SK-N-MC (cell line): Measurements from ENCODE around the gene PSPC1.

Experiments
- DNase-seq: peaks from one replicate; pipeline ENCODE4 v3.0.0-alpha.2; 2011; ENCODE audit warnings: low read depth, low spot score
- H3K27ac ChIP-seq: fragments of 200-600 bp; sonication (generic); 2 replicates; pipeline ENCODE4 v1.5.1; 2016; ENCODE audit warnings: mixed run types
- H3K36me3 ChIP-seq: fragments of 200-600 bp; sonication (generic); 2 replicates; pipeline ENCODE4 v1.6.1; 2017; ENCODE audit warnings: antibody characterized with exemption, low read length, mixed read lengths; ENCODE audit not compliant: insufficient read depth
- H3K4me3 ChIP-seq: fragments of 200-600 bp; sonication (generic); 2 replicates; pipeline ENCODE4 v1.5.1; 2016
- H3K9ac ChIP-seq: fragments of 200-600 bp; sonication (generic); 2 replicates; pipeline ENCODE4 v1.8.0; 2017; ENCODE audit warnings: mixed run types, mixed read lengths; ENCODE audit not compliant: insufficient read length
- H3K9me3 ChIP-seq: fragments of 200-600 bp; sonication (generic); 2 replicates; pipeline ENCODE4 v1.6.1; 2017; ENCODE audit warnings: low read depth, mild to moderate bottlenecking, antibody characterized with exemption, low read length, moderate library complexity, mixed read lengths
- EZH2 ChIP-seq: fragments of 200-600 bp; sonication (generic); IDR thresholded peaks from one replicate; pipeline ENCODE4 v1.6.1; 2017; ENCODE audit warnings: antibody characterized with exemption
- FOXP2 ChIP-seq: optimal IDR thresholded peaks from 2 replicates; pipeline ENCODE3; 2011; ENCODE audit warnings: mild to moderate bottlenecking, moderate library complexity; ENCODE audit not compliant: insufficient read depth; ENCODE audit errors: extremely low read length, control extremely low read depth
- POLR2AphosphoS5 ChIP-seq: IDR thresholded peaks from 2 replicates; pipeline ENCODE4 v1.6.1; 2012; ENCODE audit warnings: mild to moderate bottlenecking, low read depth, low read length, borderline replicate concordance

The PSPC1 gene

GRCh38 chr13:19661126-19661525, 121.6 kb downstream of the PSPC1 start:
- no peak overlapping the region for H3K9ac ChIP-seq
- peak overlapping the region; percentile 74 for H3K27ac ChIP-seq
- DNase-seq, result peak; percentile 37
- peaks cover 31% of the 10 kb centered on the region for H3K36me3 ChIP-seq
- no peaks in the 10 kb centered on the region for H3K9me3 ChIP-seq
- H3K4me3 ChIP-seq, result peak overlapping the region; percentile 33
- TF ChIP-seq EZH2 (no peak), FOXP2 (no peak), POLR2AphosphoS5 (peak; percentile 41; the same call in 1 of the 2 replicates)

GRCh38 chr13:19658831-19659230, 123.9 kb downstream of the PSPC1 start:
- H3K36me3 ChIP-seq, result peaks cover 21% of the 10 kb centered on the region
- no peak overlapping the region for H3K27ac ChIP-seq

GRCh38 chr13:19657872-19658591, 124.7 kb downstream of the PSPC1 start:
- no peak for DNase-seq
- H3K9ac ChIP-seq, result no peak overlapping the region
- no peak overlapping the region for H3K27ac ChIP-seq
- no peak for TF ChIP-seq EZH2
- TF ChIP-seq FOXP2, result no peak
- no peak for TF ChIP-seq POLR2AphosphoS5
- no peak overlapping the region for H3K4me3 ChIP-seq
- H3K36me3 ChIP-seq, result peaks cover 13% of the 10 kb centered on the region
- no peaks in the 10 kb centered on the region for H3K9me3 ChIP-seq

More at GRCh38 chr13:19658831-19659230, 123.9 kb downstream of the PSPC1 start:
- no peak for DNase-seq
- H3K9ac ChIP-seq, result no peak overlapping the region
- H3K4me3 ChIP-seq, result no peak overlapping the region
- TF ChIP-seq FOXP2 (no peak), EZH2 (no peak), POLR2AphosphoS5 (no peak)
- no peaks in the 10 kb centered on the region for H3K9me3 ChIP-seq
